ENCODE results near the gene ZCCHC10.

ZCCHC10 gene

GRCh38 chr5:133062276-133062675 lies 35.9 kb upstream of the ZCCHC10 start:
- no peak for TF ChIP-seq CTCF (IDR thresholded peaks at IDR 0.05; ENCODE audit: low read depth, low read length, poor library complexity, severe bottlenecking)
- no peak for TF ChIP-seq EZH2phosphoT487 (IDR thresholded peaks at IDR 0.05; ENCODE audit: borderline replicate concordance, low read length)
- Histone ChIP-seq H3K9me2 (replicated peaks; ENCODE audit: control insufficient read depth, low read length) (no peaks in the 10 kb centered on the region), H3K4me1 (ENCODE audit: control insufficient read depth, low read length) (peaks cover 15% of the 10 kb centered on the region), H3K27me3 (ENCODE audit: control insufficient read depth, low read length) (no peaks in the 10 kb centered on the region), H3K79me2 (ENCODE audit: control insufficient read depth, low read length) (peaks cover 99% of the 10 kb centered on the region), H4K20me1 (ENCODE audit: control insufficient read depth, insufficient read depth, low read depth, low read length) (peaks cover 9% of the 10 kb centered on the region; the same call in 1 of the 2 replicates), H3K36me3 (ENCODE audit: control insufficient read depth, low read length) (peaks cover 56% of the 10 kb centered on the region), H3K4me3 (ENCODE audit: low read length) (no peak overlapping the region), H3K27ac (ENCODE audit: low read depth, low read length) (no peak overlapping the region), H3F3A (ENCODE audit: control insufficient read depth, insufficient read depth) (peaks cover 9% of the 10 kb centered on the region; the same call in 1 of the 2 replicates), H3K9me3 (ENCODE audit: control insufficient read depth, insufficient read depth, low read length) (no peaks in the 10 kb centered on the region), H3K4me2 (ENCODE audit: low read length) (no peak overlapping the region)

GRCh38 chr5:133059621-133060020 lies 33.3 kb upstream of the ZCCHC10 start:
- peaks cover 53% of the 10 kb centered on the region for H3K36me3 ChIP-seq (ENCODE audit: control insufficient read depth, low read length)
- peaks cover 24% of the 10 kb centered on the region; the same call in 1 of the 2 replicates for H4K20me1 ChIP-seq (ENCODE audit: control insufficient read depth, insufficient read depth, low read depth, low read length)
- H3K27me3 ChIP-seq (ENCODE audit: control insufficient read depth, low read length), result no peaks in the 10 kb centered on the region
- H3F3A ChIP-seq (ENCODE audit: control insufficient read depth, insufficient read depth), result peaks cover 5% of the 10 kb centered on the region; the same call in 1 of the 2 replicates
- no peaks in the 10 kb centered on the region for H3K9me3 ChIP-seq (ENCODE audit: control insufficient read depth, insufficient read depth, low read length)
- no peak overlapping the region for H3K4me2 ChIP-seq (ENCODE audit: low read length)
- TF ChIP-seq EZH2phosphoT487 (IDR thresholded peaks at IDR 0.05; ENCODE audit: borderline replicate concordance, low read length) (no peak), CTCF (IDR thresholded peaks at IDR 0.05; ENCODE audit: low read depth, low read length, poor library complexity, severe bottlenecking) (no peak)
- H3K79me2 ChIP-seq (ENCODE audit: control insufficient read depth, low read length), result peaks cover 99% of the 10 kb centered on the region
- H3K27ac ChIP-seq (ENCODE audit: low read depth, low read length), result no peak overlapping the region
- H3K4me1 ChIP-seq (ENCODE audit: control insufficient read depth, low read length), result peaks cover 37% of the 10 kb centered on the region
- no peaks in the 10 kb centered on the region for H3K9me2 ChIP-seq (replicated peaks; ENCODE audit: control insufficient read depth, low read length)
- H3K4me3 ChIP-seq (ENCODE audit: low read length), result no peak overlapping the region

- Histone ChIP-seq H3K9me2 (replicated peaks; ENCODE audit: control insufficient read depth, low read length) (no peaks in the 10 kb centered on the region), H3K27me3 (ENCODE audit: control insufficient read depth, low read length) (no peaks in the 10 kb centered on the region), H3K4me2 (ENCODE audit: low read length) (0 out of 2 replicates have a peak overlapping the region, but pooled peaks have one; percentile 7), H3K36me3 (ENCODE audit: control insufficient read depth, low read length) (peaks cover 63% of the 10 kb centered on the region), H4K20me1 (ENCODE audit: control insufficient read depth, insufficient read depth, low read depth, low read length) (peaks cover 38% of the 10 kb centered on the region), H3F3A (ENCODE audit: control insufficient read depth, insufficient read depth) (peaks cover 3% of the 10 kb centered on the region; the same call in 1 of the 2 replicates), H3K9me3 (ENCODE audit: control insufficient read depth, insufficient read depth, low read length) (no peaks in the 10 kb centered on the region), H3K4me3 (ENCODE audit: low read length) (no peak overlapping the region), H3K4me1 (ENCODE audit: control insufficient read depth, low read length) (peaks cover 50% of the 10 kb centered on the region), H3K27ac (ENCODE audit: low read depth, low read length) (no peak overlapping the region), H3K79me2 (ENCODE audit: control insufficient read depth, low read length) (peaks cover 99% of the 10 kb centered on the region)
- TF ChIP-seq CTCF (IDR thresholded peaks at IDR 0.05; ENCODE audit: low read depth, low read length, poor library complexity, severe bottlenecking) (no peak), EZH2phosphoT487 (IDR thresholded peaks at IDR 0.05; ENCODE audit: borderline replicate concordance, low read length) (no peak)
Measured at GRCh38 chr5:133056891-133057290, 30.5 kb upstream of the ZCCHC10 start.

Data from DOHH2 (cell line).